Gastrocnemius medialis (tissue), 4 donors: ENCODE results near the gene UNC13A. TPM values are rescaled to one million over a fixed set of nuclear protein-coding genes. Genes with fewer than 3 reads are reported as not detected.

Experiments used
- ATAC-seq, 2 donors: fragments of 150-250 bp; one replicate each; pipeline ENCODE4 v1.9.1; 2016
- DNase-seq, 2 donors: peaks; one replicate each; pipeline ENCODE4 v3.0.0-alpha.2; 2019
- H3K27ac ChIP-seq, 4 donors: fragments of 200-600 bp; sonication (generic); 1 replicate in 1 of 4; 2 replicates in 3 of 4; pipeline ENCODE4 v1.5.1; 2016 to 2018; ENCODE audit warnings: mild to moderate bottlenecking in 2 of 4, moderate library complexity in 1 of 4
- H3K27me3 ChIP-seq, 3 donors: fragments of 200-600 bp; sonication (generic) in 2 of 3; 1 replicate in 1 of 3; 2 replicates in 2 of 3; pipeline versions ENCODE4 v1.5.1 to v1.6.0; 2016 to 2019; ENCODE audit warnings: mild to moderate bottlenecking in 1 of 3, moderate library complexity in 1 of 3
- H3K36me3 ChIP-seq, 2 donors: fragments of 200-600 bp; sonication (generic) in 1 of 2; one replicate each; pipeline ENCODE4 v1.5.1; 2017 to 2018
- H3K4me1 ChIP-seq, 2 donors: fragments of 200-600 bp; sonication (generic) in 1 of 2; one replicate each; pipeline ENCODE4 v1.5.1; 2016 to 2017; ENCODE audit warnings: mild to moderate bottlenecking in 2 of 2
- H3K4me3 ChIP-seq, 4 donors: fragments of 200-600 bp; sonication (generic) in 3 of 4; 1 replicate in 1 of 4; 2 replicates in 3 of 4; pipeline ENCODE4 v1.5.1; 2016 to 2019; ENCODE audit warnings: mild to moderate bottlenecking in 2 of 4
- H3K9me3 ChIP-seq, 3 donors: fragments of 200-600 bp; sonication (generic) in 2 of 3; 1 replicate in 1 of 3; 2 replicates in 2 of 3; pipeline ENCODE4 v1.5.1; 2016 to 2019
- POLR2A ChIP-seq, 2 donors: fragments of 450-650 bp; IDR thresholded peaks; one replicate each; pipeline ENCODE4 v1.6.1; 2017; ENCODE audit warnings: antibody characterized with exemption in 2 of 2, mild to moderate bottlenecking in 2 of 2, moderate library complexity in 2 of 2
- in situ Hi-C, 4 donors: fragments of 200-750 bp; cut with MboI; loops; one replicate each; pipeline versions ENCODE4 v1.15.0 to v1.8.0; 2017; ENCODE audit warnings: low sequenced_read_pairs in 4 of 4
- intact Hi-C: fragments of 100-400 bp; cut with DNase I; formaldehyde crosslinking; loops from one replicate; pipeline ENCODE4 v1.15.1; 2023; ENCODE audit warnings: low total_unique reads
- total RNA-seq, 4 donors: library from RNA; depleted of rRNA; stranded (reverse); fragments of >200 nt; gene quantifications; one replicate each; pipeline versions ENCODE4 v1.1.0 to v1.2.3, GENCODE V29; 2016
- TF ChIP-seq, protein P1 (sequence below), 5 experiments: fragments of 450-650 bp in 3 of 5; fragments of 200-600 bp in 2 of 5; sonication (generic) in 2 of 5; IDR thresholded peaks in 4 of 5; conservative IDR thresholded peaks in 1 of 5; 1 replicate in 4 of 5; 2 replicates in 1 of 5; pipeline ENCODE4 v1.5.1; 2016 to 2019; ENCODE audit warnings: antibody characterized with exemption in 5 of 5, mild to moderate bottlenecking in 3 of 5, moderate library complexity in 3 of 5

Gene UNC13A
- total RNA-seq, 4 donors from 2014 or later, result not detected

DNA sequence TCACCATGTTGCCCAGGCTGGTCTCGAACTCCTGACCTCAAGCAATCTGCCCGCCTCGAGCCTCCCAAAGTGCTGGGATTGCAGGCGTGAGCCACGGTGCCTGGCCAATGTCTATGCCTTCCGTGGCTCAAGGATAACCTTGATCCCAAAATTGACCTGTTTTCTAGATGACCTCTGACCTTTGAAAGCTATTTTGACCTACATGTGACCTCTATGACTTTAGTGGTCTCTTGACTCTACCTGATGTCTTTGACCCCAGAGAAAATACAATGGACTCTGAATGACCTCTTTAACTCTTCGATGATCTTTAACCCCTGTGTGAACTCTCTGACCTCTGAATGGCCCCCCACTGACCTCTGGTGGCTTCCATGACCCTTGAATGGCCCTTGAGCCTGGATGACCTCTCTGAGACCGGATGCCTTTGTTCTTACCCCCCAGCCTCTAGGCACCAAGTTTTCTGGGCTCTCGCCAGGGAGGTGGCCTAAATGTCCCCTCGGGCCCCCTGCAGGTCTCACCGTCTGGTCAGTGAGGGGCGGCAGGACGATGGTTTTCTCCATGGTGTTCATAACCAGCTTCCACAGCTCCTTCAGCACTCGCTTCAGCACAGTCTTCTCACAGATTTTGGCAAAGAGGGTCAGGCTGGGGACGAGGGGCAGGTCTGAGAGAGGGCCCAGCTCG, 63.7 kb downstream of the UNC13A start:
- no peak overlapping the region for H3K4me3 ChIP-seq
- no peaks in the 10 kb centered on the region for H3K36me3 ChIP-seq
- H3K4me1 ChIP-seq, result no peaks in the 10 kb centered on the region
- ATAC-seq (no peak), DNase-seq (no peak)
- no peak overlapping the region for H3K27ac ChIP-seq
- no peaks in the 10 kb centered on the region for H3K27me3 ChIP-seq
- peaks cover 0 to 4% (median 3%) of the 10 kb centered on the region in 3 donors for H3K9me3 ChIP-seq
- in situ Hi-C loops (loop anchor here in 1 of 4 donors (25.0 kb wide), 1 partner anchor 463 kb away; the partner anchor contains the start of genes IL12RB1 and MAST3), intact Hi-C loops (no loop called here)
- TF ChIP-seq POLR2A (IDR thresholded peaks at IDR 0.05), result no peak
- TF ChIP-seq, protein P1, sequence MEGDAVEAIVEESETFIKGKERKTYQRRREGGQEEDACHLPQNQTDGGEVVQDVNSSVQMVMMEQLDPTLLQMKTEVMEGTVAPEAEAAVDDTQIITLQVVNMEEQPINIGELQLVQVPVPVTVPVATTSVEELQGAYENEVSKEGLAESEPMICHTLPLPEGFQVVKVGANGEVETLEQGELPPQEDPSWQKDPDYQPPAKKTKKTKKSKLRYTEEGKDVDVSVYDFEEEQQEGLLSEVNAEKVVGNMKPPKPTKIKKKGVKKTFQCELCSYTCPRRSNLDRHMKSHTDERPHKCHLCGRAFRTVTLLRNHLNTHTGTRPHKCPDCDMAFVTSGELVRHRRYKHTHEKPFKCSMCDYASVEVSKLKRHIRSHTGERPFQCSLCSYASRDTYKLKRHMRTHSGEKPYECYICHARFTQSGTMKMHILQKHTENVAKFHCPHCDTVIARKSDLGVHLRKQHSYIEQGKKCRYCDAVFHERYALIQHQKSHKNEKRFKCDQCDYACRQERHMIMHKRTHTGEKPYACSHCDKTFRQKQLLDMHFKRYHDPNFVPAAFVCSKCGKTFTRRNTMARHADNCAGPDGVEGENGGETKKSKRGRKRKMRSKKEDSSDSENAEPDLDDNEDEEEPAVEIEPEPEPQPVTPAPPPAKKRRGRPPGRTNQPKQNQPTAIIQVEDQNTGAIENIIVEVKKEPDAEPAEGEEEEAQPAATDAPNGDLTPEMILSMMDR (IDR thresholded peaks at IDR 0.05 in 4 of 5, conservative IDR thresholded peaks at IDR 0.05 in 1 of 5), result no peak

DNA sequence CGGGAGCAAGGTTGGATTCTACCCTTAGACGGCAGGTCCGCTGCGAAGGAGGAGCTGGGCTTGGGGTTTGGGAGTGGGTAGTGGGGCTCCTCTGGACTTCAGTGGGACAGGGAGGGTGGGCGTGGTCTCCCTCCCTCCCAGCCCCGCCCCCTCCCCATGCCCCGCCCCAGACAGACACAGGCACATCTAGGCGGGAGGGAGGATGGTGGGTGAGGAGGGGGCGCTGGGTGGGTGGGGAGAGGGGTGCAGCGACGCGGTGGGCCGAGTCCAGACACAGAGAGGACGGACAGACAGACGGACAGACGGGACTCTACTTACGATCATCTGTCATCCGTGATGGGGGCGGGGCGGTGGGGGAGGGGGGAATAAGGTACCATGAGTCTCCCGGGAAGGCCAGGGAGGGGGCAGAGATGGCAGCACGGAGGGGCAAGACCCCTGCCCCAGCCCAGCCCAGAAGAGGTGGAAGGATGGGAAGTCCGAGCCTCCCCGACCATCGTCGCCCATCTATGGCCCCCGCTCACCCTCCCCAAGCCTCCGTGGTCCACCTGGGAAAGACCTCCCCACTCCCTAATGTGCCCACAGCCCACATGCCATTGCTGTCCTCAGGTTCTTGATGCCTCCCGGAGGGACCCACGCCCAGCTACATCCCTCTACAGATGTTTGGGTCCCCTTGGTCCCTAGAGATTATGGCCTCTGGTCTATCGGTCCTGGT, 64.8 kb downstream of the UNC13A start:
- TF ChIP-seq POLR2A (IDR thresholded peaks at IDR 0.05), result no peak
- TF ChIP-seq, protein P1 (IDR thresholded peaks at IDR 0.05 in 4 of 5, conservative IDR thresholded peaks at IDR 0.05 in 1 of 5), result no peak
- Histone ChIP-seq H3K36me3 (no peaks in the 10 kb centered on the region), H3K4me1 (no peaks in the 10 kb centered on the region), H3K27me3 (peaks cover 0 to under 1% (median 0%) of the 10 kb centered on the region in 3 donors), H3K27ac (no peak overlapping the region), H3K9me3 (peaks cover 0 to 4% (median 3%) of the 10 kb centered on the region in 3 donors), H3K4me3 (no peak overlapping the region)
- intact Hi-C loops (no loop called here), in situ Hi-C loops (loop anchor here in 1 of 4 donors (25.0 kb wide), 1 partner anchor 464 kb away; the partner anchor contains the start of genes IL12RB1 and MAST3)
- no peak for ATAC-seq
- no peak for DNase-seq

DNA sequence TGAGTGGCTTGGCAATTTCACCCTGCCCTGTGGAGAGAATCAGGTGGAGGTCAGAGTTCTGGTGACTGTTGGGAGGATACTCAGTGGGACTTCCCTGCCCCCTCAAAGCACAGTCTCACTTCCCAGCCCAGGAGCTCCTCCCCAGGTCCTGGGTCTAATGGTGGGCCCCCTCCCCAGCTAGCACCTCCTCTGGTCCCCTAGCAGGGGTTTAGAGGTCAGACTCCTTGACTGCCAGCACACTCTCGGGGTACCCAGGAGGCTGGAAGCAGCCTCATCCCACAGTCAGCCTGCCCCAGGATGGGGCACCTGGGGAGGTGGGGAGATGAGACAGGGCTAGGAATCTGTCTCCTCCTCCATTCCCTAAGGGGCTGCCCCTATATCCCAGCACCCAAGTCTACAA, 67.5 kb downstream of the UNC13A start:
- Histone ChIP-seq H3K4me3 (no peak overlapping the region), H3K27me3 (peaks cover 6 to 26% (median 14%) of the 10 kb centered on the region in 3 donors), H3K9me3 (peaks cover 0 to 4% (median 3%) of the 10 kb centered on the region in 3 donors), H3K27ac (no peak overlapping the region), H3K36me3 (no peaks in the 10 kb centered on the region), H3K4me1 (no peaks in the 10 kb centered on the region)
- DNase-seq (no peak), ATAC-seq (no peak)
- intact Hi-C loops, result no loop called here
- TF ChIP-seq, protein P1 (IDR thresholded peaks at IDR 0.05 in 4 of 5, conservative IDR thresholded peaks at IDR 0.05 in 1 of 5), result no peak
- TF ChIP-seq POLR2A (IDR thresholded peaks at IDR 0.05), result no peak
- in situ Hi-C loops, result loop anchor here in 1 of 4 donors (25.0 kb wide), 1 partner anchor 467 kb away; the partner anchor contains the start of genes IL12RB1 and MAST3

DNA sequence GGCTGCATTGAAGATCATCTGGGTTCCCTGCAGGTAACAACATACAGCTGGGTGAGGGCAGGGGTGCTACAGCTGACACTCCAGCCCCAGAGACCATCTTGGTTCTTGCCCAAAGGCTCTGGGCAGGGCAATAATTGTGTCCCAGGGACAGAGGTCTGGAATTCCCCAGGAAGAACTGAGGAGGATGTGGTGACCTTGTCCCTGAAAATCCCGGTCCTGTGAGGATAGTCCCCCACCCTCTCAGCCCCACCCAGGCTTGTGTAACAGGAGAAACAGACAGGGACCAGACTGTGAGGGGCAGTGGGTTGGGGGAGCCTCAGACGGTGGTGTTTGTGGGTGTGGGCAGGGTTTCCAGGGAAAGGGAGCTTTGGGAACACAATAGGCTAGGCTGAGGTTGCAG, 69.2 kb downstream of the UNC13A start:
- Histone ChIP-seq H3K4me3 (no peak overlapping the region), H3K4me1 (no peaks in the 10 kb centered on the region), H3K27ac (no peak overlapping the region), H3K27me3 (peaks cover 15 to 40% (median 26%) of the 10 kb centered on the region in 3 donors), H3K36me3 (no peaks in the 10 kb centered on the region), H3K9me3 (peaks cover 0 to 4% (median 3%) of the 10 kb centered on the region in 3 donors)
- intact Hi-C loops (no loop called here), in situ Hi-C loops (loop anchor here in 1 of 4 donors (25.0 kb wide), 1 partner anchor 468 kb away; the partner anchor contains the start of genes IL12RB1 and MAST3)
- DNase-seq, result no peak
- ATAC-seq, result no peak
- no peak for TF ChIP-seq POLR2A (IDR thresholded peaks at IDR 0.05)
- TF ChIP-seq, protein P1 (IDR thresholded peaks at IDR 0.05 in 4 of 5, conservative IDR thresholded peaks at IDR 0.05 in 1 of 5), result no peak
